Fibroblast of lung (primary cell): ENCODE data around the gene CRKL. TPM values are rescaled to one million over a fixed set of nuclear protein-coding genes. Genes with fewer than 3 reads are reported as not detected.
"Not testable (repeated sequence)": the region's sequence is repeated elsewhere in the genome, so short reads cannot be mapped to it uniquely, and the experiment has no call there.

Experiments
- DNase-seq, 2 donors: peaks; one replicate each; pipeline versions ENCODE4 v3.0.0 to v3.0.0-alpha.2; 2010; ENCODE audit warnings: low read depth in 2 of 2
- H2AFZ ChIP-seq: 2 replicates; pipeline ENCODE4 v1.5.1; 2012; ENCODE audit warnings: low read length, control low read depth, inconsistent platforms
- H3K27ac ChIP-seq: 2 replicates; pipeline ENCODE4 v1.5.1; 2011; ENCODE audit warnings: low read length, control low read depth; ENCODE audit not compliant: insufficient read depth
- H3K27me3 ChIP-seq: 2 replicates; pipeline ENCODE4 v1.5.1; 2011; ENCODE audit warnings: mild to moderate bottlenecking, low read length; ENCODE audit not compliant: control insufficient read depth, insufficient read depth
- H3K36me3 ChIP-seq: 2 replicates; pipeline ENCODE4 v1.5.1; 2011; ENCODE audit warnings: low read length; ENCODE audit not compliant: control insufficient read depth, insufficient read depth
- H3K4me1 ChIP-seq: 2 replicates; pipeline ENCODE4 v1.5.1; 2011; ENCODE audit warnings: low read length; ENCODE audit not compliant: control insufficient read depth, insufficient read depth; ENCODE audit errors: extremely low read depth
- H3K4me2 ChIP-seq: 2 replicates; pipeline ENCODE4 v1.5.1; 2011; ENCODE audit warnings: low read length, control low read depth; ENCODE audit not compliant: insufficient read depth; ENCODE audit errors: extremely low read depth
- H3K4me3 ChIP-seq, 4 experiments: fragments of 200-600 bp in 1 of 4; sonication (generic) in 1 of 4; replicated peaks in 1 of 4; 2 replicates each; pipeline ENCODE4 v1.5.1; 2011 to 2016; ENCODE audit warnings: low read length in 4 of 4, low read depth in 3 of 4, mild to moderate bottlenecking in 3 of 4, control low read depth in 2 of 4, inconsistent platforms in 1 of 4, mixed read lengths in 1 of 4; ENCODE audit not compliant: insufficient read depth in 1 of 4; ENCODE audit errors: control extremely low read depth in 1 of 4
- H3K79me2 ChIP-seq: 2 replicates; pipeline ENCODE4 v1.5.1; 2012; ENCODE audit warnings: mild to moderate bottlenecking, low read length, inconsistent platforms; ENCODE audit not compliant: control insufficient read depth, insufficient read depth
- H3K9ac ChIP-seq: 2 replicates; pipeline ENCODE4 v1.5.1; 2011; ENCODE audit warnings: mild to moderate bottlenecking, low read length, control low read depth; ENCODE audit not compliant: insufficient read depth
- H3K9me3 ChIP-seq: 2 replicates; pipeline ENCODE4 v1.5.1; 2012; ENCODE audit warnings: low read depth, low read length; ENCODE audit not compliant: control insufficient read depth, insufficient read depth
- H4K20me1 ChIP-seq: 2 replicates; pipeline ENCODE4 v1.5.1; 2011; ENCODE audit warnings: low read length; ENCODE audit not compliant: control insufficient read depth, insufficient read depth; ENCODE audit errors: extremely low read depth
- CTCF ChIP-seq, 2 donors: IDR thresholded peaks in 1 of 2; conservative IDR thresholded peaks in 1 of 2; 1 replicate in 1 of 2; 2 replicates in 1 of 2; pipeline ENCODE4 v1.5.1; 2011 to 2012; ENCODE audit warnings: low read length in 2 of 2, control low read depth in 1 of 2, inconsistent platforms in 1 of 2, low read depth in 1 of 2, mild to moderate bottlenecking in 1 of 2
- EZH2 ChIP-seq: IDR thresholded peaks from 2 replicates; pipeline ENCODE4 v1.5.1; 2012; ENCODE audit warnings: low read length, control low read depth, mild to moderate bottlenecking; ENCODE audit errors: missing control alignments
- polyA plus RNA-seq, 2 donors: library from polyadenylated mRNA; depleted of rRNA in 1 of 2; stranded (reverse) in 1 of 2; unstranded in 1 of 2; fragments of >200 nt; gene quantifications; 2 replicates each; pipeline ENCODE4 v1.2.1, GENCODE V29; 2011 to 2012; ENCODE audit warnings: missing spikeins in 1 of 2
- total RNA-seq: library from RNA; depleted of rRNA; stranded (reverse); fragments of >200 nt; gene quantifications from 2 replicates; pipeline ENCODE4 v1.2.1, GENCODE V29; 2014

CRKL gene
- total and polyA plus RNA-seq, 2 donors (not counting 1 experiment from before 2014, with no cell fraction given): 23.8 to 45.1 TPM

GRCh38 chr22:20940186-20940651 lies 23.0 kb downstream of the CRKL start:
- peaks cover 2% of the 10 kb centered on the region for H4K20me1 ChIP-seq
- H3K4me2 ChIP-seq: no peak overlapping the region
- H3K4me1 ChIP-seq: peaks cover 3% of the 10 kb centered on the region
- H3K79me2 ChIP-seq: peaks cover 91% of the 10 kb centered on the region
- no peaks in the 10 kb centered on the region for H3K36me3 ChIP-seq
- no peak overlapping the region for H3K9ac ChIP-seq
- TF ChIP-seq CTCF (conservative IDR thresholded peaks at IDR 0.05 in 1 of 2, IDR thresholded peaks at IDR 0.05 in 1 of 2; ENCODE audit: low read depth in 1 of 2, low read length in 2 of 2): no peak
- no peak for TF ChIP-seq EZH2
- H3K27me3 ChIP-seq: no peaks in the 10 kb centered on the region
- DNase-seq: no peak
- no peak overlapping the region for H3K27ac ChIP-seq
- no peak overlapping the region for H2AFZ ChIP-seq
- no peaks in the 10 kb centered on the region for H3K9me3 ChIP-seq
- H3K4me3 ChIP-seq: no peak overlapping the region

- Histone ChIP-seq H3K9me3 (no peaks in the 10 kb centered on the region), H2AFZ (no peak overlapping the region), H3K27me3 (no peaks in the 10 kb centered on the region), H3K4me3 (no peak overlapping the region), H3K4me1 (peaks cover 7% of the 10 kb centered on the region), H3K79me2 (peaks cover 91% of the 10 kb centered on the region), H3K9ac (no peak overlapping the region), H4K20me1 (peaks cover 2% of the 10 kb centered on the region), H3K4me2 (no peak overlapping the region), H3K36me3 (no peaks in the 10 kb centered on the region), H3K27ac (no peak overlapping the region)
- no peak for DNase-seq
- TF ChIP-seq EZH2 (no peak), CTCF (conservative IDR thresholded peaks at IDR 0.05 in 1 of 2, IDR thresholded peaks at IDR 0.05 in 1 of 2; ENCODE audit: low read depth in 1 of 2, low read length in 2 of 2) (no peak)
Measured at GRCh38 chr22:20940904-20941385, 23.7 kb downstream of the CRKL start.

DNA sequence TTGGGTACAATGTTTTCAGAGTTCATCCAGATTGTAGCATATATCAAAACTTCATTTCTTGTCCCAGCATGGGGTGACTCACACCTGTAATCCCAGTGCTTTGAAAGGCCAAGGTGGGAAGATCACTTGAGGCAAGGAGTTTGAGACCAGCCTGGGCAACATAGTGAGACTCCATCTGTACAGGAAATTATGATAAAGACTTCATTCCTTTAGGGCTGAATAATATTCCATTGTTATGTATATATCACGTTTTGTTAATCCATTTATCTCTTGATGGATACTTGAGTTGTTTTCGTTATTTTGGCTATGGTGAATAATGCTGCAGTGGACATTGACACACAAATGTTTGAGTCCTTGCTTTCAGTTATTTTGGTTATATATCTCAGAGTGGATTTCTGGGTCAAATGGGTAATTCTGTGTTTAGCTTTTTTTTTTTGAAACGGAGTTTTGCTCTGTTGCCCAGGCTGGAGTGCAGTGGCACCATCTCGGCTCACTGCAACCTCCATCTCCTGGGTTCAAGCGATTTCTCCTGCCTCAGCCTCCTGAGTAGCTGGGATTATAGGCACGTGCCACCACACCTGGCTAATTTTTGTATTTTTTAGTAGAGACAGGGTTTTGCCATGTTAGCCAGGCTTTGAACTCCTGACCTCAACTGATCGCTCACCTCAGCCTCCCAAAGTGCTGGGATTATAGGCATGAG lies 25.1 kb downstream of the CRKL start:
- H3K27ac ChIP-seq, H4K20me1 ChIP-seq, H2AFZ ChIP-seq, H3K9ac ChIP-seq, H3K9me3 ChIP-seq, H3K4me3 ChIP-seq, H3K4me2 ChIP-seq, DNase-seq, H3K4me1 ChIP-seq, H3K27me3 ChIP-seq, H3K36me3 ChIP-seq: not testable (repeated sequence)
- peaks cover 93% of the 10 kb centered on the region for H3K79me2 ChIP-seq
